Fibroblast of gingiva (primary cell): ENCODE measurements around the gene METTL25B.

Source experiments
- DNase-seq: peaks from one replicate; pipeline ENCODE4 v3.0.0-alpha.2; 2011; ENCODE audit warnings: low read depth

The METTL25B gene

DNA sequence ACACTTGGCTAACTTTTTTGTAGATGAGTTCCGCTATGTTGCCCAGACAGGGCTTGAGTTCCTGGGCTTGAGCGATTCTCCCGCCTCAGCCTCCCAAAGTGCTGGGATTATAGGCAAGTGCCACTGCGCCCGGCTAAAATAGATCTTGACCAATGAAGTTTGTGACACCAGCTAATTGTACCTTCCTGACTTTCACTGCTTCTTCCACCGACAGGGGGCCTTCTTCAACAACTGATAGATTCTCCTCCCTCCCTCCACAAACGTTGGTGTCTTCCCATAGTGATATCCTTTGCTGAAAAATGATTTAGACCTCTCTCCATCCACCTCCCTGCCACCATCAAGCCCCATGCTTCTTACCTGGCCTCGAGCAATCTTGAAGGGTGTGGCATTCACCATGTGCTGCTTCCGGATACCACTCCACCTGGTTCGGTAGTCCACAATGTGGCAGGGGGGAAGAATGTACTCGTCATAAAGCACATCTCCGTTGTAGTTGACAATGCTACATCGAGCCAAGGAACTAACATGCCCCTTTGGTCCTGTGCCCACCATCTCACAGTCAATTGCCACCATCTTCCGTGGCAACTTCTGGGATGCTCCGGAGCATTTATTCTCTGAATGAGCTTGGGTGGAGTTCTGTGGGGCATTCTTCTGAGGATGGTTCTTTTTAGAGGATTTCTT lies 1.6 kb upstream of the METTL25B start:
- peak; percentile 61 for DNase-seq

DNA sequence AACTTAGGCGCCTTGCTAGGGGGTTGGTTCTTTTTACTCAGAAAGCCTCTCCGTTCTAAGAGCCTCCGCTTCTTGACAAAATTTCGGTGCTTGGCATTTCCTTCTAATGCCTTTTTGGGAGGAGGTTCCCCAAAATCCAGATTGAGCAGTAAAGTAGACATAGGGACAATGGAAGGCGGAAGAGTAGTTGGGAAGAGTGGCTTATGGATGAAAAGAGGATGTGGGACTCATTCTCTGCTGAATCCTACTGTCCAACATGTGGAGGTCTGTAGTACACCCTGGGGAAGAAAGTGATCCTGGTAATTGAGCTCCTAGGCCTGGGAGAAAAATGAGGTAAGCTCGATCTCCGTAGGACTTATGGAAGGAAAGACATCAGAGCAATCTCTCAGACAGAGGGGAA lies 777 bp upstream of the METTL25B start:
- DNase-seq, result no peak

GRCh38 chr1:156728599-156729462 lies 562 bp downstream of the METTL25B start, which contains the start of gene ISG20L2:
Gene ISG20L2, minus strand, starts transcription at chr1:156728766. Its CDS starts 1,114 bp downstream, at chr1:156727652.
- DNase-seq, result peak; percentile 98

DNA sequence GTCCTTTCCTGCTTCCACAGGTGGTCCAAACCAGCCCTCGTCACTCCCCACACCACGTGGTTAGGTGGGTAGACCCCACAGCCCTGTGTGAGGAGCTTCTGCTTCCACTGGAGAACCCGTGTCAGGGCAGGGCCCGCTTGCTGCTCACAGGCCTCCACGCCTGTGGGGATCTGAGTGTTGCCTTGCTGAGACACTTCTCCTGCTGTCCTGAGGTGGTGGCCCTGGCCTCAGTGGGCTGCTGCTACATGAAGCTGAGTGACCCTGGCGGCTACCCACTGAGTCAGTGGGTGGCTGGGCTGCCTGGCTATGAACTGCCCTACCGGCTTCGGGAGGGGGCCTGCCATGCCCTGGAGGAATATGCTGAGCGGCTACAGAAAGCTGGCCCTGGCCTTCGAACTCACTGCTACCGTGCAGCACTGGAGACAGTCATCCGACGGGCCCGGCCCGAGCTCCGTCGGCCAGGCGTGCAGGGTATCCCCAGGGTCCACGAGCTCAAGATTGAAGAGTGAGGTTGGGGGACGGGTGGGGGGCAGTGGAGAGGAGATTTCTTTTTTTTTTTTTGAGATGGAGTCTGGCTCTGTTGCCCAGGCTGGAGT lies 5.8 kb downstream of the METTL25B start:
- DNase-seq, result no peak

DNA sequence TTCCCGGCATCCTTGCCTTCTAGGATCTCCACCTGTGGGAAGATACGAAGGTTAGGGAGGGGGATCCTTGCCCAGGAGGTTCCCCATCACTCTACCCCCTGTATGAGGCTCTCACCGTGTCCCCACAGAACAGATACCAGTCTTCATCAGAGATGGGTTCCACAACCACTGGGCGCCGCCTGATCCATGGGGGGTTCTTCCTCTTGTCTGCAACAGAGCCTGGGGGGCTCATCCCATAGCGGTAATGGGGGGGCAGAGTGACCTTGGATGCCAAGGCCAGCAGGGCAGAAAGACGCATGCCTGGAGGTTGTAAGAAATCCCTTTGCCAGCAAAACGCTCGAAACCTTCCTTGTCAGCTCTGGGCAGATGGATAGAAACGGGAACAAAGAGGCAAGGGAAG lies 10.1 kb downstream of the METTL25B start:
- DNase-seq, result no peak

- no peak for DNase-seq
Observed at GRCh38 chr1:156738916-156739315, 10.6 kb downstream of the METTL25B start.

GRCh38 chr1:156740237-156740740 lies 12.0 kb downstream of the METTL25B start:
- DNase-seq, result no peak

GRCh38 chr1:156740741-156741480 lies 12.6 kb downstream of the METTL25B start, which contains the start of gene MRPL24:
Gene MRPL24, minus strand, starts transcription at chr1:156741088. Its CDS starts 2,384 bp downstream, at chr1:156738704.
- peak; percentile 99 for DNase-seq

GRCh38 chr1:156741481-156741983 lies 13.3 kb downstream of the METTL25B start:
- no peak for DNase-seq

GRCh38 chr1:156742017-156742416 lies 13.7 kb downstream of the METTL25B start:
- DNase-seq, result no peak

DNA sequence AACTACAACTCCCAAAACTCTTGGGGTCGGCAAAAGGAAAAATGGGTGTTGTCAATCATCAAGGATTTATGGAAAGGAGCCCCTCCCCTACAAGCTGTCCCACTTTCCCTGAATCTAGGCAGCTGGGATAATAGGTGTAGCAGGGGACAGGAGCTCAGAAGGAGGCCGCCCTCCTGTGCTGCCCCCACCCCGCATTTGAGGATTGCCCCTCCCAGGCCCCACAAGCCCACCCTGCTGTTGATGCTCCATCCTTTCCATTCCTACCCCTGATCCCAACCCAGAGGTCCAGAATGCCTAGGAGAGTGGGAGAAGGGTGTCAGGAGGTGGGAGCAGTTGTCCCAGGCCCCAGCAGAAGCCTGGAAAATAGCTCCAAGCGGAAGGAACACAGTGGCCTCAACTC lies 14.5 kb downstream of the METTL25B start:
- DNase-seq, result no peak

DNA sequence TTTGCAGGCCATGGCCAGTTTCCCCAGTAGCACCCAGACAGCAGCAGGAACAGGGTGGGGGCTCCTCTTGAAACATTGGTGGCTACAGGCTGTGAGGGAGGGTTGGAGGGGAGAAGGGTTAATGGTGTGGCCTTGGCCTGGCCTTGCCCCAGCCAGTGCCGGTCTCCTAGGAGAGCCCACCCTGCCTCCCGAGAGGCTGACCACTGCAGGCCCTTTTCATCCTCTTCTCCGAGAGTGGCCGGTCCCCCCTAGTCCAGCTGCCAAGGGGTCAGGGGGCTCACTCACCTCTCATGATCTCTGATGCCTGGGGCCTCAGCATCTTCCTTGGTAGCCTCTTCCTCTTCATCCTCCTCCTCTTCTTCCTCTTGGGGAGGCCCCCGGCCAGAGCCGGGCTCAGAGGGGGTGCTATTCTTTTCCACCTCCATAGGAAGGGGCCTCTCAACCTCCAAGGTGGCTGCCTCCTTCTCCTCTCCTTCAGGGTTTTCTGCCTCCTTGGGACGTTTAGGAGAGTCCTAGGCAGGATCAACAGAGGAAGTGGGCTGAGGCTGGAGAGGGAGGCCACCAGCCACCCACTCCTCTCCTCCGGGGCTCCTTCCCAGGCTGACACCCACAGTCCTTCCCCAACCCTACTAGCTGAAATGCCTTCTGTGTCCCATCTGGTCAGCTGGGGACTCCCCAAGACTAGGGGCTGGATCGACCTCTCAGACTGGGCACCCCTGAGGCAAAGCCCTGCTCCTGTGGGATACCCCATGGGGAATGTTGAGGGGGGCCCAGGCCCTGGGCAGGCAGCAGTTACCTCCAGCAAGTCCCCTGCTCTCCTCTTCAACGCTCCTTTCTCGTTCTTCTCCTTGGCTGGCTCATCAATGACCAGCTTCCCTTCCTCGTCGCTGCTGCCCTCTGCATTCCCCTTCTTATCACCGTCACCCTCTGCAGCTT lies 15.4 kb downstream of the METTL25B start:
- DNase-seq, result no peak

- no peak for DNase-seq
Observed at GRCh38 chr1:156744344-156744743, 16.1 kb downstream of the METTL25B start.

DNA sequence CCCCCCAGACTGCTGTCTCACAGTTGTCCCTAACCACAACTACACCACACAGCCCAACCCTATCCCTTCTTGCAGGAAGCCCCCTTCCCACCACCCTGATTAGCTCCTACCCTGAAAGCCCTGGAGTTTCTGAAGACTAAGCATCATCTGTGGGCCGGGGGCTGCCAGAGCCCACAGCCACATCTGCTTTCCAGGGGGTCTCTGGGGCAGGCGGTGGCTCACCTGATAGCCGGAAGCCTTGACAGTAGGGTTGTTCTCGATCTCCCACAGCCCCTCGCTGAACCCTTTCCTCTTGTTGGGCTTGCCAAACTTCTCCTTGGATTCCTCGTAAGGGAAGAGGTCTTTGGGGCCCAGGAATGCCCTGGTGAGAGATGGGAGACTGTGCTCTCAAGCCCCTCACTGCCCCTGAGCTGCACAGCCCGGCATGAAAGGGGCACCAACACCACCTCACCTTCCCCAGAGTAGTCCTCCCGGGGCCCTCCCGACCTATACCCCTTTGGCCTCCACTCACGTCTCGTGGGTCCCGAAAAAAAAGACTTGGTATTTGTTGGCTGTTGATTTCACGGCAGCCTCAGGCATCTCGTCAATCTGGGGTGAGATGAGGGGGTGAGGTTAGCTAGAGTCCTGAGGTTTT lies 16.6 kb downstream of the METTL25B start:
- DNase-seq, result no peak

GRCh38 chr1:156745881-156746280 lies 17.6 kb downstream of the METTL25B start:
- no peak for DNase-seq

GRCh38 chr1:156746406-156746727 lies 18.1 kb downstream of the METTL25B start:
- DNase-seq, result no peak

- DNase-seq, result peak; percentile 98
Observed at GRCh38 chr1:156746728-156747631, 18.7 kb downstream of the METTL25B start.

DNA sequence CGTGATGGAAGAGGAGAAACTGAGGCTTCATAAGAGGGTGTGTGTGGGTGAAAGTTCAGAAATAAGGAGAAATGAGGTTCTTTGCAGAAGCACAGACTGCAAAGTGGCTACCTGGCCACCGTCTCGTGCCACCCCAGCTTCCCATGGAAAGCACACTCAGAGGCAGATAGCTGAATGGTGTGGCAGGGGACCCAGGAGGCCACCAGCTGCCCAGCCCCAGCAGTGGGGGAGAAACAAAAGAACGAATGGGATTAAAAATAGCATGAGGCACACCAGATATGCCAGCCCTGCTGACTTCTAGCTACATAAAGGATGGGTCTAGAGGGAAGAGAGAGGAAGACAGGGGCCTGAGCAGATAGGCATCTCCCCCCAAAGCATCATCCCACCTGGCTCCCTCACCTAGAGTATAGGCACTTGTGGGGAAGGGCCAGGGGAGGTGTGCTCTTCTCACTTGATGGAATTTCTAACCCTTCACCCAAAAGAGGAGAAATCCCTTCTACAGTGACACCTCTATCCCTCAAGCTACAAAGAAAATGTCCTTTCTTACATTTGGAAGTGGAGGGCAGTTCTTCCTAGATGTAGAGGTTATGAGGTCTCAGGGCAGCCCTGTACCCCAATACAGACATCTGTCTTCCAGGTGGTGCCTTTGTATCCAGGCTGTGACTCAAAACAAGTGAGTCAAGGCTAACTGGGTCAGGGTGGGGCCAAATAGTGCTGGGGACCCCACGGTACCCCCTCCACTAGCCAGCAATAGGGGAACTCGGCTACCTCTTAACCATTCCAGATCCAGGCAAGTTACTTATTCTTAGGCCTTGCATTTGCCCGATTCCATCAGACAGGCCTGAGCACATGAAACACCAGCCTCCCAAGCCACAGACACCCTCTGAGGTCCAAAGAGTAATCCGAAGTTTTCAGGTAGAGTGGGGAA lies 19.7 kb downstream of the METTL25B start:
- no peak for DNase-seq
